ENCODE results near the gene GRIN3A.
A peak's percentile ranks its signal among the peaks of the same experiment; 100 is the strongest.

Gene GRIN3A

DNA sequence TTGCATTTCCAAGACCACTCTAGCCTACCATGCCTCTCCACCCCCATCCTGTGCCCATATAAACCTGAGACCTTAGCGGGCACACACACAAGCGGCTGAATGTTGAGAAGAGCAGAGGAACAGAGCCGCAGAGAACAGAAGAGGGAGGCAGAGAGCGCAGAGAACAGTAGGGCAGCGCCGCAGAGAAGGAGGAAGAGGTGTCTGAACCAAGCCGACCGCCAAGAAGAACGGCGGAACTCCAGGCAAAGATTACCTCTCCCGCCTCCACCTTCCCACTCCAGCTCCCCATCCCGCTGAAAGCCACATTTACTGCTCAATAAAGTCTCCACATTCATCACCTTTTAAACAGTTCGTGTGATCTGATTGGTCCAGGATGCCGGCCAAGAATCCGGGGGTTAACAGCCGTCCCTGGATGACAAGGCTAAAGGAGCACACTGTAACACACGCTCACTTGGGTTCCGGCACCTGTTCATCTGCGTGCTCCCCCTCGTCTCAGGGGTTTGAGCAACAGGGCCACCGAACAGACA, 33.2 kb downstream of the GRIN3A start:
- DNase-seq, result peak; percentile 27 to 55

DNA sequence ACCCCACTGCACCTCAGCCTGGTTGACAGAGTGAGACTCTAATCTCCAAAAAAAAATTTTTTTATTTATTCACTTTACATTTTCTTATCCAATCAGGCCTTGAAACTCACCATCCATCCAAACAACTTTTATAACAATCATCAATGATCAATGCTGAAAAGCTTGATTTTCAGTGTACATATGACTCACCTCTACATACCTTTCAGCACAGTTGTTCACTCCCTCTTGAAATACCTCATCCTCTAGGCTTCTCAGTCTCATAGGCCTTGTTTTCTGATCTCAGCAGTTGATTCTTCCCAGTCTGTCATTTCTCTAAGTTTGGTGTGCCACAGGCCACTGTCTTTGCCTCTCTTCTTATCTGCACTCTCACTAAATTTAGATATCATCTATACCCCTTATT, 36.2 kb downstream of the GRIN3A start:
- DNase-seq, result no peak

DNA sequence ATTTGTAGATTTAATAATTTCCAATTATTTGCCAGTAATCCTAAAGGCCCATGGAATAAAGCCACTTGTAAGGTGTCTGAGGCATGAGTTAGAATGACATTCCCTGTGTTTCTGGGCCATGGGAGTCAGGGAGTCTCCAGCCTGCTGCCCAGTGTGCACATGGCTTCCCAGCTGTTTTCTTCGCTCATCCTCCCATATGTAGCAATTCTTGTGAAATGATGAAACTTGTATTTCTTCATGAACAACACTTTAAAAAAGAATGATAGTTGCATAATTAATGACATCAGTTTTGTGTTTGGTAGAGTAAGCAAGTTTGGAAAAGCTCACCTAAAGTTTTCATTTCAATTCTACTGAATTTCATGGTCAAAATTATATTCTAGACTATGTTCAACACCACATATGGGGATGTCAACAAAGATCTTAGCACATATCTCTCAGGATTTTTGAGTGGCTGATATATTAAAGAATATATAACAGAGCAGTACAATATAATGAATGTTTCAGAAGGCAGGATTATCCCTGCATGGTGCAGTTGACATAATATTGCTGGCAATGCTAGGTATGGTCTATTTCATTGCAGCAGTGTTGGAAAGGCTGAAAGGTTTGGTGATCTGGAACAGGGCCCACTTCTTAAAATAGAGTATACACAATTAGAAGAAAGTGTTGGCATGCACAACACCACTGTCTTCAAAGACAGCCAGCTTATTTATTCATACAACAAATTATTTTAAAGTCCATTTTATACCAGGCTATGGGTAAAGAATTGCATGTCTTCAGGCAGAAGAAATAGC, 44.7 kb downstream of the GRIN3A start:
- no peak for DNase-seq

DNA sequence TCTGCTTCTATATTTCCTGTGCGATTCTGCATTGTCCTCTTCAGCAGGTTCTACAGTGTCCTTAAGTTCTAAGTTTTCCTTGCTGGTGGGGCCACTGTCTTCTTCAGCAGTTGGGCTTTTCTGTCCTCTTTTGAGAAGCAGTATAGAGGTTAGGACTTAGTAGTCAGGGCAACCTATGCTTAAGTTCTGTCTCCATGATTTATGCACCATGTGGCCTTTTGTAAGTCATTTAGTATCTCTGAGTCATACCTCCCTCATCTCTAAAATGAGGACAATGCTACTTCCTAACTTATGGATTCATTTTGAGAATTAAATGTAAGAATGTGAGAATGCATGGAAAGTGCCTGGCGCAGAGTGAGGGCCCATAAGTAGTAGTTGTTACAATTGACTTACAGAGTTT, 46.8 kb downstream of the GRIN3A start:
- no peak for DNase-seq

DNA sequence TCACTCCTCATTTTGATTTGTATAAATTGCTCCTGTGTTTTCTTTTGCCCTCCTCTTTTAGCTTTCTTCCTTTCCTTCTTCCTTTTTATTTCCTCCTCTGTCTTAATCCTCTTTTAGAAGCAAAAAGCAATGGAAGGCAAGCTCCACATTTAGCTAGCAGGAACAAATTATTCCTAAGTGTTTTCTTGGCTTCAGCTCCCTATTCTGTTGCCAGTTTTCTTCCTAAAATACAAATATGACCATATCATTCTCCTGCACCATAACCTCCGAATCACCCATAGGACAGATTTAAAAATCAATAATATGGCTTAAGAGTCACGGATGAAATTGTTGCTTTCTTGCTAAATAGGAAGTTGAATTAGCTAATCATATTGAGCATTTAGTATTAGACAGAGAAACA, 49.4 kb downstream of the GRIN3A start:
- no peak for DNase-seq

DNA sequence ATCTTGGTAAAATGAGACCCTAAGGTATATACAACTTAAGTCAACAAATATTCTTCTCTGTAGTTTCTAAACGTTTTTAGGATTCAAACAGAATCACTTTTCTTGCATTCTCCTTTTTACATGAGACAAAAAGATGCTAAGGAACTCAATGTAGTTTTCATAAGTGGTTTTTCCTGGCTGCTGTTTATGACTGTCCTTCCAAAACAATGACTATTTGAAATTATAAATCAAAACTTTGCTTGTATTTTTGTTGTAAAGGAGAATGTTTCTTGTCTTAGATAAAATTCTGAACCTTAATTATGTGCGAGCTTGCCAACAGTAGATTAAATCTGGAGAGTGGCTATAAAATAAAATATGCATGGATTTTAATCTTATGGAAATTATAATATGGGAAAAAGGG, 53.8 kb downstream of the GRIN3A start:
- DNase-seq, result no peak

DNA sequence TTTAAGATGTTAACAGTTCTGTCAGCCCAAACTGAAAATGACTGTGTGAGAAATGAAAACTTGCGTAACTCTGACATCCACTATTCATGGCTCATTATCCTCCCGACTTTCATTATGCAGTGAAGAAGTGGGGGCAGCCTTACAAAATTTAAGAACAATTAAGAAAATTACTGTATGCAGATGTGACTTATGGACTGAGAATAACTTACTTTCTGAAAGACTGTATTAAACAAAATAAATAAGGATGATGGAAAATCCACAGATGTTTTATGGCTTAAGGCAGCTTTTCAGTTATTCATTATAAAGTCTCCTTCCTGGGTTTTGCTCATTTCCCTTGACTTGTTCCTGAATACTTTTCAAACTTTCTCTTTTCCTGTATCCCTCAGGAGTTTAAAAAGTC, 55.2 kb downstream of the GRIN3A start:
- no peak for DNase-seq

DNA sequence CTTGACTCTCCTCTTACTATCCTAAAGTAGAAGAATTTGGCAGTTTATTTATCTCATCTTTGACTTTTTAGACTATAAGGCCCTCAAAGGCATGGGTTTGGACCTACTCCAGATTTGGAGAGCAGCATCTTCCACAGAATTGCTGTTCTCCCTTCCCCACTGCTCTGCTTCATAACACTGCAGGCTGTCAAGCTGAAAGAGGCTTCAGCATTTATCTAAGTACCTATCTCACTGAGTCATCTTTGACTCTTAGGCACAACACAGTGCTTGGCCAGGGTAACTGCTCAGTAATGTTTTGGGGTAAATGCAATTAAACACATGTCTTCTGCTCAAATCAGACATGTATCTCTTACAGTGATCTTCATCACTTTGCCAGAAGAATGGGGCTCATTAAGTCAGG, 60.6 kb downstream of the GRIN3A start:
- no peak for DNase-seq

DNA sequence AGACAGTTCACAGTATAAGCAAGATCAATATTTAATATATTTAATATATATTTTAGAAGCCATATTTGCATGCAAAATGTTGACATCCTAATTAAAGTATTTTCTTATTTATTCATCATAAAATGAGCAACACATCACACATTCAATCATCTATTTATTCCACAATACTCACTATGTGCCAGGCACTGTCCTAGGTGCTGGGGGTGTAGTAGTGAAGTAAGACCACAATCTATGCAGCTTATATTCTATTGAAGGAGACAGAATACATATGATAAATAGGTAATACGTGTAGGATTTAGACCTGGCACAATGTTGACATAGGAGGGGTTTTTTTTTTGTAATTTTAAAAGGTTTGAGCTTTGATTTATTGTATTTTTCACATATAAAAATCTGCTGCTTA, 63.1 kb downstream of the GRIN3A start:
- no peak for DNase-seq

DNA sequence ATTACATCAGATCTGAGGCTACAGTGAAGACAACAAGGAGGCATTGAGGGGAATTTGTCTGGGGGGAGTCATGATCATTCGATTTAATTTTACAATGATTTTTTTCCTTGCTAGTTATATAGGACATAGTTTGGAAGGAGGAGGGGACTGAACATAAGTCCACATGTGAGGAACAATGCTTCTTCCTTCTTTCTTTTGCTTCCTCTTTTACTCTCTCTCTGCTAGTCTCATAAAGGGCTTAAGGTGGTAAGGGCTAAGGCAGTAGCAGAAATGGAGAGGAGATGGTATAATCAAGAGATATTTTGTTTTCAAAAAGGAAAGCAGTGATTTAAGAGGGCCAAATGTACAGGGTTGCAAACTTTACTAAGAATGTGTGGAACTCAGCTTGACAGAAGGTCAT, 64.3 kb downstream of the GRIN3A start:
- DNase-seq, result no peak

DNA sequence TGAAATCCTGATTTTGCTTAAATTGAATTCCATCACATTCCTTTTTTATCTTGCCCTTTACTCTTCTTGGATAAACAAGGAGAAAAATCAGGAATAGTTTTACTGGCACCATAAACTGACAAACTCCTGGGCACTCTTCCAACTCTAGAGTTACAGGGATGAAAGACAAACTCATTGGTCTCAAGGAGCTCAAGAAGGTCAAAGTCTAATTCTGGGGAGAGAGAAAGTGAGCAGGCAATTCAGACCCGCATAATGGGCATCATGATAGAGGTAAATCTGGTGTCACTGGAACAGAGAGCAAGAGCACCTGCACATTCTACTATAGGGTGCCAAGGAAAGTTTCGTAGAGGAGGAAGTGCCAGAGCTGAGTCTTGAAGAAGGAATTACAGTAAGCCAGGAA, 64.8 kb downstream of the GRIN3A start:
- DNase-seq, result no peak

DNA sequence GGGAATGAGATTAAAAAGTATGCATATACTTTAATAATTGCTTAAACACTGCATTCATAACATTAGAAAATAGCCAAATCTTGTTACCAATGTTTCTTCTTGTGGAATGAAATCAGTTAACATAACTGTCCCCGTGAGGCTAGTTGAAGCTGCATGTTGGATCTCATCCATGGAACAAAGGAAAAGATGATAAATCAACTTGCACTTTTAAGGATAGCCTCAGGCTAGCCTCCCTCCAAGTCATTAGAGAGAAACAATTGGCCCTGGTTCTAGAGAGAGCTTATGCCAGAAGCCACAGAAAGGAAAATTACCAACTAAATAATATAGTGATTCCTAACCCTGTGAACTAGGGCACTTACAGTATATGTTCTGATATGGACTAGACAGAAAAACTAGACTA, 66.9 kb downstream of the GRIN3A start:
- DNase-seq, result peak; percentile 54 to 69

DNA sequence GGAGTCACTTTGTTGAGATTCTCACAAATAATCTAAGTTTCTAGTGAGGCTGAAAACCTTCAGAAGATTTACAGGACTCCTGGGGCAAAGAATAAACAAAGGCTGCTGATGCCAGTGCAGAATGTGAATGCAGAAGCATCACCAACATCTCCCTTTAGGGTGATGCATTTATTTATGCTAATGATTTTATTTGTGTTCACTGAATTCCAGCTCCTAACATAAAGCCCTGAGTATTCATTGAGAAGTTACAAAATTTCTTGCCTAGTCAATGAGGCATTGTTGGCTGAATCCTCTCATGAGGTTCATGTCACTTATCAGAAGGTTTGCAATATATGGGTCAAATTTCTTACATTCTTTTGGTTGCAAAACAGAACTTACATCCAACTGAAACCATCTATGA, 70.0 kb downstream of the GRIN3A start:
- DNase-seq, result no peak

DNA sequence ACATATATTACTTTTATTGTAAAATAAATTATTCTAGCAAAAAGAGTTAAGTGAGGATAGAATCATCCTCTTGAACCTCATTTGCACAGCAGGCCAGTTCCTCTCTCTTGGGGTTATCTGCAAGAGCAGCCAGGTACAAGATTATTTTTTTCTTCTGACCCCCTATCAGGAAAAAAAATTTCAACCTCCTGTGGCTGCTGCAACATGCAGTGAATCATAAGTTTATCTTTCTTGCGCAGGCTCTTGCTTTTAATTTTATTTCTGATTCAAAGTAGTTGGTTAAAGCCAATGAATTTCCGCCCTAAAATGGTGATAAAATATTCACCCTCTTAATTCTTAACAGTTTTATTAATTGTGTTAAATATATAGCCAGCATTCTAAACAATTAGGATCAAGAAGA, 74.0 kb downstream of the GRIN3A start:
- no peak for DNase-seq

DNA sequence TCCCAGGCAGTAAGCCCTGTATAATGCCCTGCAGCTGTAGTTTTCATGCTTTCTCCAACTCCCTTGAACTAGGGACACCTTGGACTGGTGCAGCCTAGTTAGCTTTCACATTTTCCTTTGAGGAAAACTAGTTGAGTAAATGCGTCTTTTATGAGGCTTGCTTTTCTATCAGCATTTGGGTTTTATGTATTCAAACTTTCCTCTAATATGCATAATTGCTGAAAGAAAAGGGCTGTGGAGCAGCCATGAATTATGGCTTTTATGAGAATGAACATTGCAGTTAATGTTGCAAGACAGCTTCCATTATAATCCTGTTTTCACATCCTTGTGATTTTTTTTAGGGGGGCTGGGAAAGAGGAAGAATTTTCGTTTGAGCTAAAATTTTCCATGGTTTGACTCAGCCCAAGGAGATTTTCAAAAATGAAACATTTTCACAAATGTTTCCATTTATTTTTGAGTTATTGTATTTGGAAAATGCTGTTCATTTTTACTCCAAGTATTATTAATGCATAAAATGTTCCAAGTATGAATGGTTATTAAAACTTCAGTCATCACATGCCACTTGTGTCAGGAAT, 85.8 kb downstream of the GRIN3A start:
- no peak for DNase-seq

DNA sequence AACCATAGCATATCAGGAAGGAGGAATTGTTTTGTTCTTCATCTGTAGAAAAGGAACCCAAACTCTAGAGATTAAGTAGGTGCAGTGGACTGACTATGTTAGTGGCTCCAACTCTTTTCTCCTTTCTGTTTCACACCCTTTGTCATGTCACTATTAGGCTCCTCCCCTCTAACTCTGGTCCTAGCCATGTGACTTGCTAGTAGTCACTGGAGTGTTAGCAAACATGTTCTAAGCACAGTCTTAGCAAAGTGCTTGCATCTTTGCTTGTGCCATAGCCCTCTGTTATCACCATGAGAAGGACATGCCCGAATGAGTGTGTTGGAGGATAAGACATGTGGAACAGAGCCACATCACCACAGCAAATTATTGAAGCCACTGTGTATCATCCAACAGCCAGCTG, 88.3 kb downstream of the GRIN3A start:
- DNase-seq, result no peak

DNA sequence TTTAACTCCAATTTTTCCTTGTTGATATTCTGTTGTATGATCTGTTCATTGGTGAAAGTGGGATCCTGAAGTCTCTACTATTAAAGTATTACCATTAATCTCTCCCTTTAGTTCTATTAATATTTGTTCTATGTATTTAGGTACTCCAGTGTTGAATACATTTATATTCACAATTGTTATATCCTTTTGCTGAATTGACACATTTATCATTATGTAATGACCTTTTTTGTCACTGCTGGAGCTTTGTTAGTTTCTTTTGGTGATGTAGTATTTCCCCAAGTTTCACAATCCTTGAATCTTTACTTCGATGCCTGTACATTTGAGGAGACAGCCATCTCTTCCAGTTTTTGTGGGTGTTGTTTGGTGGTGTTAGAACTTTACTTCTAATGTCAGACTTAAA, 90.0 kb downstream of the GRIN3A start:
- no peak for DNase-seq

DNA sequence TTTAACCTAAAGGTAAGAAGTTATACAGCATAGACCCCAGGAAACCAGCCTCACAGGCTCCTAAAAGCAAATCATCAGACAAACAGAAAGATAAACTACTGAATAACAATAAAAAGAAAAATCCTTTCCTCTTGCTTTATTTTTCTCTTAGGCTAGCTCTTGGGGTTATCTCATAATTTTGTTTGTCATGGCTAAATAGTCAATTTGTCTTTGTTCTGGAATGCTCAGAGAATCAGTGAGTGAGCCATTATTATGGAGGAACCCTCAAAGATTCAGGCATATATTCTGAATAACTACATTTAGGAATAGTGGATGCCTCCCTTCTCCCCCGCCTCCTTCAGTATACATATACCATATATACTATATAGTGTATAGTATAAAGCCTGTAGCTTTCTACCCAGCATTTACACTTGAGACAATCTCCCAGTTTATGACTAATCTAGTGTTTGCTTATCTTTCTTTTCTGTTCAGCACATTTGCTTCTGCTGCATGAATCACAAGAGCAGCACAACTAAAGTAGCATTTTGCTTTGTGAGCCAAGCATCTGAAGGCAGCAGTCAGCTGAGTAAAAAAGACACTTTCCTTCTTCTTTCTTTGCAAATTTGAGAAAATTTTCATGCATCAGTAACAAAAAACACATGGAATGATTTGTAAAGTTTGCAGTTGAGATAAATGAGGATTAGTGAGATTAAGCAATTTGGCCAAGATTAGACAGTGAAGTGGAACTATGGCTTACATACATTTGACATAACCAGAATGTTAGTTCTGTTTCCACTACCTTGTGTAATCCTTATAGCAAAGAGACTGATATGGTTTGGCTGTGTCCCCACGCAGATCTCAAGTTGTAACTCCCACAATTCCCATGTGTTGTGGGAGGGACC, 98.4 kb downstream of the GRIN3A start:
- no peak for DNase-seq

DNA sequence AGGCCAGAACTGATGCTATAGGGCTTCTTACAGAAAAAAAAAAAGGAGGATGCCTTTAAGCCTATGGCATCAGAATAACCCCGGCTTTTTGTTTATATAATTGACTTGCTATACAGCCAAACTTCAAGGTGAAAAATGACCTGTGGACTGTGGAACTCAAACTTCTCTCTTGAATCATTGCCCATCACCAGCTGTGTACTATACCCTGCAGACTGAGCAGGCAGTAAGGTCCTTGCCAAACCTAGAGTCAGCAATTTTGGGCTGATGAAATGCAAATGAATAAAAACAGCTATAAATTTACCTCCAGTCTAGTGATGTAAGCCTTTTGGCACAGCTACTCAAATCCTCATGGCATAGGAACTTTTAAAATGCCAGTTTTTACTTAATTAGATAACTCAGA, 99.1 kb downstream of the GRIN3A start:
- DNase-seq, result no peak

DNA sequence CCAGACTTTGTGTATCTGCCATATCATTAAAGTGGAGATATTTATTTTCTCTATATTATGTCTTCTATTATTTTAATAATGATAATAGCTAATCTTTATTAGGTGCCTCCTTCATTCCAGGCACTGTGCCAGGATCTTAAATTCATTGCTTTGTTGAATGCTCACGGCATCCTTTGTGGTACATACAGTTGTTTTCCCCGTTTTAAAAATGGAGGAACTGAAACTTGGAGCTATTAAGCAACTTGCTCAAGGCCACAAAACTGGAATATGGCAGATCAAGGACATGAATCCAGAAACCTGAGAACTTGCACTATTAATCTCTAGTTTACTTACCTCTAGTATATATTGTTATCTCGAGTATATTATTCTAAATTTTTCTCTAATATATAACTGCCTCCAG, 102.2 kb downstream of the GRIN3A start:
- no peak for DNase-seq

DNA sequence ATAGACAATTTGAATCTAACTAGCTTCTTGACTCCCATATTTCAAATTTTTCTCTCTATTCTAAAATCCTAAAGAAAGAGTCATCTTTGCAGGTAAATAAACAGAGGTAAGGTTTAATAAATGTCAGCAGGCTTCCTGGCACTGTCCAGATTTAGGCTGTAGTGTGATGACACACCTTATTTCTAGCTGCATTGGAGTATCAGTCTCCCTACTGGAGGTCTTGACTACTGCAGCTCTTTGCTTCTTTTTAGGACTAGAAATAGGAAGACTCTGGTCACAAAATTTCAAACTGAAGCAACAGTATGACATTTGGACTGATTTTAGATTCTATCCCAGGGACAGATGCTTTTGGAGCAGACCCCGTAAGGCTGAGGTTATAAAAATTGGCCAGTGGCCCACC, 103.0 kb downstream of the GRIN3A start:
- DNase-seq, result no peak

DNA sequence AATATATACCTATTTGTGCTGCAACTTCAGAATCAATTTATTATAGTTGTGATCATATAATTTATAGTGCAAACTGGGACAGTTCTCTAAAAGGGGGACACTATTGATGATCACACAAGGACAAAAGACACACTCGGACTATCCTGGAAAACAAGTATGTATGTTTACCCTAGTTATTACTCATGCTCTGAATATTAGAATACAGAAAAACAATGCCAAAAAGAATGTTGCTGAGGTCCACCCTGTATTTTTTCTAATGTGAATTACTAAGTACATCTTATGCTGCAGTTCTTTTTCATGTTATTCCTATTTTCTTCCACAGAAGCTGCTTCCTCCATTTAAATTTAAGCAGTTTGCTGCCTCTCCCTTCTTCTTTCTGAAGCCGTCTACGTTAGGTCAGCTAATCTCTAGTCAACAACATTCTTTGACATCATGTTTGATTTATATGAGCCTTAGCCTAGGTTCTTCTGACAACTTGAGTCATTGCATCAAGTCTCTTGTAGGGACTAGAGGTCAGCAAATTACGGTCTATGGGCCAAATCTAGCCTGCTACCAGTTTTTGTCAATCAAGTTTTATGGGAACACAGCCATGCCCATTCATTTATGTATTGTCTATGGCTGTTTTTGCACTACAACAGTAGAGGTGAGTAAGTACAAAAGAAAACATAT, 103.6 kb downstream of the GRIN3A start:
- no peak for DNase-seq

DNA sequence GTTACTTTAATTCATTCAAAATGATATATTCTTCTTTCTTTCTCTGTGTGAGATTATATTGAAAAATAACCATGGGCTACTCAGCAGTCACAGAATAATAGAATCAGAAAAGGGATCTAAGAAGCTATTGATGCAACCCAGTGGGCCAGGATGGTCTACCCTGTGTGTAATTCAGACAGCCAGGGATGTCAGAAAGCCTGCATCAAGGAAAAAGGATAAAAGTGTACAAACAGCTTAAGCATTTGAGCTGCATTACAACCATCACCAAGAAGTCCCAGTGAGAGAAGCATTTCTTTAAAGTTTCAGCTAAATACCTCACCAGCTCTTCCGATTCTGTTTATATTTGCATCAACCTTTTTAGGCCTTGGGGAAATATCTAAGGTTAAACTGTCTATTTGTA, 105.8 kb downstream of the GRIN3A start:
- DNase-seq, result no peak
